HEK293 (cell line): ENCODE results near the gene GLI1.

Source experiments
- BCL11B ChIP-seq: fragments of 450-650 bp; formaldehyde crosslinking; IDR thresholded peaks from 2 replicates; pipeline ENCODE4 v1.5.1; 2016; ENCODE audit warnings: low read depth, missing biosample characterization, missing genetic modification characterization
- GLI4 ChIP-seq: fragments of 450-650 bp; formaldehyde crosslinking; IDR thresholded peaks from 2 replicates; pipeline ENCODE4 v1.5.1; 2016; ENCODE audit warnings: missing biosample characterization, missing genetic modification characterization
- TSHZ1 ChIP-seq: fragments of 450-650 bp; formaldehyde crosslinking; IDR thresholded peaks from 2 replicates; pipeline ENCODE4 v1.5.1; 2016; ENCODE audit warnings: missing biosample characterization, missing genetic modification characterization, borderline replicate concordance
- YY2 ChIP-seq: fragments of 450-650 bp; formaldehyde crosslinking; IDR thresholded peaks from 2 replicates; pipeline ENCODE4 v1.5.1; 2016; ENCODE audit warnings: missing biosample characterization, missing genetic modification characterization
- ZIC2 ChIP-seq: fragments of 450-650 bp; formaldehyde crosslinking; IDR thresholded peaks from 2 replicates; pipeline ENCODE4 v1.5.1; 2016; ENCODE audit warnings: missing biosample characterization, missing genetic modification characterization
- ZNF121 ChIP-seq: fragments of 450-650 bp; formaldehyde crosslinking; IDR thresholded peaks from 2 replicates; pipeline ENCODE4 v1.5.1; 2016; ENCODE audit warnings: missing biosample characterization, missing genetic modification characterization
- ZNF155 ChIP-seq: fragments of 450-650 bp; formaldehyde crosslinking; IDR thresholded peaks from 2 replicates; pipeline ENCODE4 v1.5.1; 2016; ENCODE audit warnings: missing biosample characterization, missing genetic modification characterization
- ZNF280C ChIP-seq: fragments of 450-650 bp; formaldehyde crosslinking; IDR thresholded peaks from 2 replicates; pipeline ENCODE4 v1.5.1; 2016; ENCODE audit warnings: missing biosample characterization, missing genetic modification characterization
- ZNF362 ChIP-seq: fragments of 450-650 bp; formaldehyde crosslinking; IDR thresholded peaks from 2 replicates; pipeline ENCODE4 v1.5.1; 2016; ENCODE audit warnings: missing biosample characterization, missing genetic modification characterization
- ZNF645 ChIP-seq: fragments of 450-650 bp; formaldehyde crosslinking; IDR thresholded peaks from 2 replicates; pipeline ENCODE4; 2016; ENCODE audit warnings: missing biosample characterization, missing genetic modification characterization
- ZNF677 ChIP-seq: fragments of 450-650 bp; IDR thresholded peaks from 2 replicates; pipeline ENCODE4 v1.5.0; 2018; ENCODE audit warnings: missing biosample characterization, mild to moderate bottlenecking, missing genetic modification characterization, moderate library complexity
- TF ChIP-seq, protein P1 (sequence below): fragments of 450-650 bp; formaldehyde crosslinking; IDR thresholded peaks from 2 replicates; pipeline ENCODE4 v1.5.1; 2017; ENCODE audit warnings: missing biosample characterization, missing genetic modification characterization
- TF ChIP-seq, protein P2 (sequence below): fragments of 450-650 bp; formaldehyde crosslinking; IDR thresholded peaks from 2 replicates; pipeline ENCODE4 v1.5.1; 2017; ENCODE audit warnings: missing biosample characterization, missing genetic modification characterization
- TF ChIP-seq, protein P3 (sequence below): fragments of 450-650 bp; formaldehyde crosslinking; IDR thresholded peaks from 2 replicates; pipeline ENCODE4 v1.5.1; 2016; ENCODE audit warnings: missing biosample characterization, missing genetic modification characterization
- TF ChIP-seq, protein P4 (sequence below): fragments of 450-650 bp; formaldehyde crosslinking; IDR thresholded peaks from 2 replicates; pipeline ENCODE4 v1.5.1; 2016; ENCODE audit warnings: missing biosample characterization, missing genetic modification characterization, borderline replicate concordance
- TF ChIP-seq, protein P5 (sequence below): fragments of 450-650 bp; formaldehyde crosslinking; IDR thresholded peaks from 2 replicates; pipeline ENCODE4 v1.5.1; 2016; ENCODE audit warnings: missing biosample characterization, missing genetic modification characterization

Gene GLI1

DNA sequence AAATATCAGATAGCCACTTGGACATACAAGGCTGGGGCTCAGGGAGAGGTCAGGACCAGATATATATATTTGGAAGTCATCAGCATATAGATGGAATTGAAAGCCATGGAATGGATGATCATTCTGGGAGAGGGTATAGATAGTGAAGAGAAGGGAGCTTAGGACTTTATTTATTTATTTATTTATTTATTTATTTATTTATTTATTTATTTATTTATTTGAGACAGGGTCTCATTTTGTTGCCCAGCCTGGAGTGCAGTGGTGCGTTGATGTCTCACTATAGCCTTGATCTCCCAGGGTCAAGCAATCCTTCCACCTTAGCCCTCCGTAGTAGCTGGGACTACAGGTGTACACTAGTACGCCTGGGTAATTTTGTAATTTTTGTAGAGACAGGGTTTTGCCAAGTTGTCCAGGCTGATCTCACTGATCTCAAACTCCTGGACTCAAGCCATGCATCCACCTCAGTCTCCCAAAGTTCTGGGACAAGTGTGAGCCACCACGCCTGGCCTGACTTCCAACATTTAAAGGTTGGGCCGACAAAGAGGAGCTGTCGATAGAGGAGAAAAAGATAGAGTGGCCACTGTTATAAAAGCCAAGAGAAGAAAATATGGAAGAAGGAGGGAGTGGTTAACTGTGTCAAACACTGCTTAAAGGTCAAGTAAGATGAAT, 13.2 kb upstream of the GLI1 start (continued):
- TF ChIP-seq, protein P1, sequence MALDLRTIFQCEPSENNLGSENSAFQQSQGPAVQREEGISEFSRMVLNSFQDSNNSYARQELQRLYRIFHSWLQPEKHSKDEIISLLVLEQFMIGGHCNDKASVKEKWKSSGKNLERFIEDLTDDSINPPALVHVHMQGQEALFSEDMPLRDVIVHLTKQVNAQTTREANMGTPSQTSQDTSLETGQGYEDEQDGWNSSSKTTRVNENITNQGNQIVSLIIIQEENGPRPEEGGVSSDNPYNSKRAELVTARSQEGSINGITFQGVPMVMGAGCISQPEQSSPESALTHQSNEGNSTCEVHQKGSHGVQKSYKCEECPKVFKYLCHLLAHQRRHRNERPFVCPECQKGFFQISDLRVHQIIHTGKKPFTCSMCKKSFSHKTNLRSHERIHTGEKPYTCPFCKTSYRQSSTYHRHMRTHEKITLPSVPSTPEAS (tag by site-specific recombination) = no peak
- TF ChIP-seq BCL11B (tag by site-specific recombination) (0 out of 2 replicates have a peak, but pooled peaks have one; percentile 43), ZNF362 (no peak), ZNF155 (tag by site-specific recombination) (no peak), GLI4 (no peak), ZNF121 (tag by site-specific recombination) (no peak), ZNF677 (tag by site-specific recombination) (no peak), ZIC2 (tag by site-specific recombination) (no peak), TSHZ1 (tag by site-specific recombination) (peak; percentile 23; the same call in 1 of the 2 replicates), YY2 (no peak), ZNF645 (tag by site-specific recombination) (no peak), ZNF280C (tag by site-specific recombination) (no peak)
- TF ChIP-seq, protein P2, sequence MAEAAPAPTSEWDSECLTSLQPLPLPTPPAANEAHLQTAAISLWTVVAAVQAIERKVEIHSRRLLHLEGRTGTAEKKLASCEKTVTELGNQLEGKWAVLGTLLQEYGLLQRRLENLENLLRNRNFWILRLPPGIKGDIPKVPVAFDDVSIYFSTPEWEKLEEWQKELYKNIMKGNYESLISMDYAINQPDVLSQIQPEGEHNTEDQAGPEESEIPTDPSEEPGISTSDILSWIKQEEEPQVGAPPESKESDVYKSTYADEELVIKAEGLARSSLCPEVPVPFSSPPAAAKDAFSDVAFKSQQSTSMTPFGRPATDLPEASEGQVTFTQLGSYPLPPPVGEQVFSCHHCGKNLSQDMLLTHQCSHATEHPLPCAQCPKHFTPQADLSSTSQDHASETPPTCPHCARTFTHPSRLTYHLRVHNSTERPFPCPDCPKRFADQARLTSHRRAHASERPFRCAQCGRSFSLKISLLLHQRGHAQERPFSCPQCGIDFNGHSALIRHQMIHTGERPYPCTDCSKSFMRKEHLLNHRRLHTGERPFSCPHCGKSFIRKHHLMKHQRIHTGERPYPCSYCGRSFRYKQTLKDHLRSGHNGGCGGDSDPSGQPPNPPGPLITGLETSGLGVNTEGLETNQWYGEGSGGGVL (tag by site-specific recombination) = no peak
- TF ChIP-seq, protein P3, sequence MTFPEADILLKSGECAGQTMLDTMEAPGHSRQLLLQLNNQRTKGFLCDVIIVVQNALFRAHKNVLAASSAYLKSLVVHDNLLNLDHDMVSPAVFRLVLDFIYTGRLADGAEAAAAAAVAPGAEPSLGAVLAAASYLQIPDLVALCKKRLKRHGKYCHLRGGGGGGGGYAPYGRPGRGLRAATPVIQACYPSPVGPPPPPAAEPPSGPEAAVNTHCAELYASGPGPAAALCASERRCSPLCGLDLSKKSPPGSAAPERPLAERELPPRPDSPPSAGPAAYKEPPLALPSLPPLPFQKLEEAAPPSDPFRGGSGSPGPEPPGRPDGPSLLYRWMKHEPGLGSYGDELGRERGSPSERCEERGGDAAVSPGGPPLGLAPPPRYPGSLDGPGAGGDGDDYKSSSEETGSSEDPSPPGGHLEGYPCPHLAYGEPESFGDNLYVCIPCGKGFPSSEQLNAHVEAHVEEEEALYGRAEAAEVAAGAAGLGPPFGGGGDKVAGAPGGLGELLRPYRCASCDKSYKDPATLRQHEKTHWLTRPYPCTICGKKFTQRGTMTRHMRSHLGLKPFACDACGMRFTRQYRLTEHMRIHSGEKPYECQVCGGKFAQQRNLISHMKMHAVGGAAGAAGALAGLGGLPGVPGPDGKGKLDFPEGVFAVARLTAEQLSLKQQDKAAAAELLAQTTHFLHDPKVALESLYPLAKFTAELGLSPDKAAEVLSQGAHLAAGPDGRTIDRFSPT (tag by site-specific recombination) = no peak
- TF ChIP-seq, protein P4, sequence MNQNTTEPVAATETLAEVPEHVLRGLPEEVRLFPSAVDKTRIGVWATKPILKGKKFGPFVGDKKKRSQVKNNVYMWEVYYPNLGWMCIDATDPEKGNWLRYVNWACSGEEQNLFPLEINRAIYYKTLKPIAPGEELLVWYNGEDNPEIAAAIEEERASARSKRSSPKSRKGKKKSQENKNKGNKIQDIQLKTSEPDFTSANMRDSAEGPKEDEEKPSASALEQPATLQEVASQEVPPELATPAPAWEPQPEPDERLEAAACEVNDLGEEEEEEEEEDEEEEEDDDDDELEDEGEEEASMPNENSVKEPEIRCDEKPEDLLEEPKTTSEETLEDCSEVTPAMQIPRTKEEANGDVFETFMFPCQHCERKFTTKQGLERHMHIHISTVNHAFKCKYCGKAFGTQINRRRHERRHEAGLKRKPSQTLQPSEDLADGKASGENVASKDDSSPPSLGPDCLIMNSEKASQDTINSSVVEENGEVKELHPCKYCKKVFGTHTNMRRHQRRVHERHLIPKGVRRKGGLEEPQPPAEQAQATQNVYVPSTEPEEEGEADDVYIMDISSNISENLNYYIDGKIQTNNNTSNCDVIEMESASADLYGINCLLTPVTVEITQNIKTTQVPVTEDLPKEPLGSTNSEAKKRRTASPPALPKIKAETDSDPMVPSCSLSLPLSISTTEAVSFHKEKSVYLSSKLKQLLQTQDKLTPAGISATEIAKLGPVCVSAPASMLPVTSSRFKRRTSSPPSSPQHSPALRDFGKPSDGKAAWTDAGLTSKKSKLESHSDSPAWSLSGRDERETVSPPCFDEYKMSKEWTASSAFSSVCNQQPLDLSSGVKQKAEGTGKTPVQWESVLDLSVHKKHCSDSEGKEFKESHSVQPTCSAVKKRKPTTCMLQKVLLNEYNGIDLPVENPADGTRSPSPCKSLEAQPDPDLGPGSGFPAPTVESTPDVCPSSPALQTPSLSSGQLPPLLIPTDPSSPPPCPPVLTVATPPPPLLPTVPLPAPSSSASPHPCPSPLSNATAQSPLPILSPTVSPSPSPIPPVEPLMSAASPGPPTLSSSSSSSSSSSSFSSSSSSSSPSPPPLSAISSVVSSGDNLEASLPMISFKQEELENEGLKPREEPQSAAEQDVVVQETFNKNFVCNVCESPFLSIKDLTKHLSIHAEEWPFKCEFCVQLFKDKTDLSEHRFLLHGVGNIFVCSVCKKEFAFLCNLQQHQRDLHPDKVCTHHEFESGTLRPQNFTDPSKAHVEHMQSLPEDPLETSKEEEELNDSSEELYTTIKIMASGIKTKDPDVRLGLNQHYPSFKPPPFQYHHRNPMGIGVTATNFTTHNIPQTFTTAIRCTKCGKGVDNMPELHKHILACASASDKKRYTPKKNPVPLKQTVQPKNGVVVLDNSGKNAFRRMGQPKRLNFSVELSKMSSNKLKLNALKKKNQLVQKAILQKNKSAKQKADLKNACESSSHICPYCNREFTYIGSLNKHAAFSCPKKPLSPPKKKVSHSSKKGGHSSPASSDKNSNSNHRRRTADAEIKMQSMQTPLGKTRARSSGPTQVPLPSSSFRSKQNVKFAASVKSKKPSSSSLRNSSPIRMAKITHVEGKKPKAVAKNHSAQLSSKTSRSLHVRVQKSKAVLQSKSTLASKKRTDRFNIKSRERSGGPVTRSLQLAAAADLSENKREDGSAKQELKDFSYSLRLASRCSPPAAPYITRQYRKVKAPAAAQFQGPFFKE (tag by site-specific recombination) = no peak
- TF ChIP-seq, protein P5, sequence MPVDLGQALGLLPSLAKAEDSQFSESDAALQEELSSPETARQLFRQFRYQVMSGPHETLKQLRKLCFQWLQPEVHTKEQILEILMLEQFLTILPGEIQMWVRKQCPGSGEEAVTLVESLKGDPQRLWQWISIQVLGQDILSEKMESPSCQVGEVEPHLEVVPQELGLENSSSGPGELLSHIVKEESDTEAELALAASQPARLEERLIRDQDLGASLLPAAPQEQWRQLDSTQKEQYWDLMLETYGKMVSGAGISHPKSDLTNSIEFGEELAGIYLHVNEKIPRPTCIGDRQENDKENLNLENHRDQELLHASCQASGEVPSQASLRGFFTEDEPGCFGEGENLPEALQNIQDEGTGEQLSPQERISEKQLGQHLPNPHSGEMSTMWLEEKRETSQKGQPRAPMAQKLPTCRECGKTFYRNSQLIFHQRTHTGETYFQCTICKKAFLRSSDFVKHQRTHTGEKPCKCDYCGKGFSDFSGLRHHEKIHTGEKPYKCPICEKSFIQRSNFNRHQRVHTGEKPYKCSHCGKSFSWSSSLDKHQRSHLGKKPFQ (tag by site-specific recombination) = 0 out of 2 replicates have a peak, but pooled peaks have one; percentile 25
